Eye (tissue), 1 donor: Measurements from ENCODE around the gene ASTN2.

Experiments
- DNase-seq: peaks from one replicate; pipeline ENCODE4 v3.0.0-alpha.2; 2015

ASTN2 gene

DNA sequence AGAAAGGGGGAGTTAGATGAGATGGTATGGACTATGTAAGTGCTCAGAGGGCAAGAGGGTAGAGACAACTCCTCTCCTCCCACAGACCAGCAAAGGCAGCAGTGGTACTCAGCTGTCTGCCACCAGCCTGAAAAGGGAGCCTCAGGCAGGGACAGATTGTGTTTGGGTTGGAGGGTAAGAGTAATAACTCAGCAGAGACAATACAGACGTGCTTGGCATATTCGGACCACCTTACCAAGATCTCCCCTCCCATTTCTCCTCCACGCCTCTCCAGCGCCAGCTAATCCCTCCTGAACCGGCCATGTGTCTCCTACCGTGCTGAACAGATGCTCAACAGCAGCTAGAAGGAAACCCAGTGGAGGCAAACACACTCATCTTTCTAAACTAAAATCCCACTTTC is 180.8 kb downstream of the ASTN2 start:
- peak; percentile 24 for DNase-seq

DNA sequence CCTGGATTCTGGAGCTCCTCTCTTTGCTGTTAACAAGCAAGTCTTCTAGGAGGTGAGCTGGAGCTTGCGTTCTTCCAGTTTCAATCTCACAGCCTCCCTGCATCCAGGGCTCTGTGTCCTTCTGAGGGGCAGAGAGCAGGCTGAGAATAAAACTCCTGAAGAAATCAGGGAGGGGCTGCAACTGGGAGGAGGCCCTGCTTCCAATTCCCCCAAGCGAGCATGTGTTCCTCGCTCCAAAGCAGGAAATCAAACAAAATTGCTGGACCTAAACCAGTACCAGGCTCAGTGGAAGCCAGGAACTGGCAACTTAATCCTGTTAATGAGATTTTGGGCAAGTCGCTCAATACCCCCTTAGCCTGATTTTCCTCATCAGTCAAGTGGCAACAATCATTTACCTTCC is 181.8 kb downstream of the ASTN2 start:
- peak; percentile 9 for DNase-seq

DNA sequence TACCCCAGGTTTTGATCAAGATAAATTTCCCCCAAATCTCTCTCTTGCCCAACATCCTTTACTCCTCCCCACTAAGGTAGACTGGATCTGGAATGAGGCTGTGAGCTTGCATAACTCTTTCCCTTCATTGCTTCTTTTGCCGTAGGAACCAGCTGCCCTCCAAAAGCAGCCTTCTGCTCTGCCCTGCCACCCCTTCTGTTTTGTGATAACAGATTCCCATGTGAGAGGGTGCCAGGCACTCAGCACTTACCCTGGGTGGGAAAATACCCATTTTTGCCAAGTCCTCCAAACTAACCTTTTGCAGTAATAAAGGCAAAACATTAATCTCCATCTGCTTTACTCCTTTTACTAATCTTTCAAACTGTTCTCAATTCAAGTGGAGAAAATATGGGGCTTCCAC is 182.6 kb downstream of the ASTN2 start:
- no peak for DNase-seq

DNA sequence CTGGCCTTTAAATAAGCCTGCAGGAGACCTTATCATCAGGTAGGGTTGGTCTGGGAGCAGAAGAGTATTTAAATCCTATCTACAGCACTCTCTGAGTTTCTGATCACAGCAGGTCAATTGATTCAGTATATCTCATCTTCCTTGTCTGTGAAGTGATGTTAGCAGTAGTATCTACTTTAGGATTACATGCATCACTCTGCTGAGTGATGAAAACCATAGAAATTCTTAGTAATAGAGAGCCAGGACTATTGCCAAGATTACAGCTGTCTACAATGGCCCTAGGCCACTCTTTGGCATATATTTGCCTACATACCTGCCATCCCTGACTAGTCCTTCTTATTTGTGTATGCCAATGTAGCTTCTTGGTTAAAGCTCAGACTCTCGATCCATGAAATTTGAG is 183.8 kb downstream of the ASTN2 start:
- no peak for DNase-seq

DNA sequence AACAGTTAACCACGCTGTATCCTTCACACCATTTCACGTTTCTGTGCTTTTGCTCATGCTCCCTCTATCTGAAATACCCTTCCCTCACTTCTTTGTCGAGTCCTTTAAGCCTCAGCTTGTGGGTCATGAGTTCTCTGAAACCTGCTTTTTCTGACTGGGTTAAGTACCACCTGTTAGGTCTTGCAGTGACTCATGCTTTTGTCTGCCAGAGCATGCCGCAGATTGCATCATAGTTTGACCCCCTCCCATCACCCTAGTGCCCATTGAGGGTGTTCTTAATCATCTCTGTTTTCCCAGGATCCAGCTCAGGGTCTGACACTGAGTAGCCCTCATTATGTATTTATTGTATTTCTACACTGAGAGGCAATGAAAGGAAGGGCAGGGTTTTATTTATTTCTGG is 190.2 kb downstream of the ASTN2 start:
- DNase-seq, result no peak

DNA sequence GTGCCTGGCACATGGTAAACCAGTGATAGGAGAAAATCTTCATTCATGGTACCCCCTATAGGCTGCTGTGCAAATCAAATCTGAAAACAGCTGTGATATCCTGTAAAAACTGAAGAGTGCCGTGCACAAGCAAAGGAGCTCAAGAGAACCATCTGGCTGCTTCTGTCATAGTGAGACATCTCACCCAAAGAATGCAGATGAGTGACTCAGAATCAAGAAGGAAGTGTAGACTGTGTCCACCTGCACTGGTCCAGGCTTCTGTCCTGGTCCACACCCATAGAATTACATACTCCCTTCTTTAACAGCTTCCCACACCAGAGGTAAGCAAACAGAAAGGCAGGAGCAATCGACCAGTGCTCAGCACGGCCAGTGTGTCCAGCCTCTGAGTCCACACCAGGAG is 195.9 kb downstream of the ASTN2 start:
- no peak for DNase-seq

DNA sequence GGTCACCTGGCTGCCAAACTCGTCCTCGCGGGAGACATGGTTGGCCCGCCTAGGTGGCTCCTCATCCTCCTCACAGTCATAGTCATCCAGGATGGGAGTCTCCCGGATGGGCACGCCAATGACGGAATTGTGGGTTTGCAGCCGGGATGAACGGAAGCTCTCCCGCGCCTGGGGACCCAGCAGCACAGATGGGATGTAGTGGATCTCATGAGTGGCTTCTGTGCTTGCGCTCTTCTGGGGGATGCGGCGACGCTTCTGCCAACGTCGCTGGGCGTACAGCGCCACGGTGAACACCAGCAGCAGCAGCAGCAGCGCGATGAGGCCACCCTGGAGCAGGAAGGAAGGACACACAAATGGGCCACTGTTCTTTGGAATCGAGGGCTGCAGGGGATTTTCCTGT is 200.4 kb downstream of the ASTN2 start:
- no peak for DNase-seq

DNA sequence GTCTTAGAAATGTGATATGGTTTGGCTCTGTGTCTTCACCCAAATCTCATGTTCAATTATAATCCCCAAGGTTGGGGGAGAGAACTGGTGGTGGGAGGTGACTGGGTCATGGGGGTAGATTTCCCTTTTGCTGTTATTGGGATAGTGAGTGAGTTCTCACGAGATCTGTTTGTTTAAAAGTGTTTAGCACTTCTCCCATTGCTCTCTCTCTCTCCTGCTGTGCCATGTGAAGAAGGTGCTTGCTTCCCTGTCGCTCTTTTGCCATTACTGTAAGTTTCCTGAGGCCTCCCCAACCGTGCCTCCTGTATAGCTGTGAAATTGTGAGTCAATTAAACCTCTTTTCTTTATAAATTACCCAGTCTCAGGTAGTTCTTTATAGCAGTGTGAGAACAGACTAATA is 203.6 kb downstream of the ASTN2 start:
- DNase-seq, result no peak

DNA sequence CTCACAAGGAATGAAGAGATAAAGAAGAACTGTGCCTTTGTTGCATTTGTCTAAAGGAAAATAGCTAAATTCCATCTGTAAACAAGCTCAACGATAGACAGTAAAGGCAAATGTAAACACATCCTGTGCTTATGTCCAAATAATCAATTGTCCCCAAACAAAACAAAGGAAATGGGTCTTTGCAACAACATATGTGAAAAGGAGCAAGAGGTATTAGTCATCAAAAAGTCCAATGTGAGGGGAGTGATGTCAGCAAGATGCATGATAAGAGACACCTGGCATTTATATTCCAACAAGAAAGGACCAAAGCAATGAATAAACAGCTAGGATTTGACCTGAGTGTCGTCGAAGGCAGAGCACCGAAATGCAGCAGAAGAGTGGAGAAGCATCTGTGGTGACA is 209.1 kb downstream of the ASTN2 start:
- DNase-seq, result no peak

DNA sequence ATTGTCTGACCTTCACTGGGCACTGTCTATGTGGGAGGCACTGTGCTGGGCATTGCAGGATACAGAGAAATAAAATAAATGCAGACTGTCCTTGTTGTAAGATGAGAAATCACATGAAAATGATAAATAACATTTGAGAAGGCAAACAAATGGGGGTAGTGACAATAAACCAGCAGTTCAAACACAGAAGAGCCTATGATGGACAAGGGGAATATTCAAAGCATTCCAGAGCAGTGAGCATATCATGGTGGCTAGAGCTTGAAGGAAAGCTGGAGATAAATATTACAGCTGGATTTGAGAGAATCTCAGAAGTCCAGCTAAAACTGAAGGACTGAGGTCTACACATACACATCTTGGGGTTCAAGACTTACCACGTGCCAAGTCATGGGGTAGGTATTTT is 209.9 kb downstream of the ASTN2 start:
- DNase-seq, result no peak

DNA sequence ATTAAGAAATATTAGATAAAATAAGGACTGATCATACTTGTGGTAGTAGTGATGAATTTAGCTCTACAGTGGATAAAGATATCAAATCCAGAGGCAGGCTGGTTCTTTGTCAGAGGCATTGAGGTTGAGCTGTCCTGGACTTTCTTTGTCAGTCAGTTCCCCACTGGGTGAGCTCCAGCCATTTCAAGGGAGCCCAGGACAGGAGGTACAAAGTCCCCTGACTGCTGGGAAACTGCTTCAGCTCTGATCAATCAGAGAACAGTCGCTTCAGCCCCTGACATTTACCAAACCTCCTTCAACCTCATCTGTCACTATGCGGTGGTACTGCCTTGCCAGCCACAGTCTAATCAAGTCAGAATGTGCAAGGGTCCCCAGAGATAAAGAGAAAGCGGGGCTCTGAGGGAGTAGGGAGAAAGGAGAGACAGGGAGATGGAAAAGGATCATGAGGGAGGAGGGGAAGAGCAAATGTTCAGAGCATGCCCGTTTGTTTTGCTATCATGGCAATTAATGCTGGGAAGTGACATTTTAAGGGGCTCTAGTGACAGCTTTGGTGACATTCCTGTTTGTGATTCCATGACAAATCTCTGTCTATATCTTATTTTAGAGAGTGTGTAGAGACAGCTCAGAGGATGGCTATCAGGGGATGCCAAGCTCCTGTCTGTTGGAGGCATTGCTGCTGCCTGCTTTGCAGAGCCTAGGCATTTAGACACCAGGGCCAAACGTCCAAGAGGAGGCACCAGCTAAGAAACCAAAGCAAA is 223.2 kb downstream of the ASTN2 start:
- DNase-seq, result peak; percentile 22

DNA sequence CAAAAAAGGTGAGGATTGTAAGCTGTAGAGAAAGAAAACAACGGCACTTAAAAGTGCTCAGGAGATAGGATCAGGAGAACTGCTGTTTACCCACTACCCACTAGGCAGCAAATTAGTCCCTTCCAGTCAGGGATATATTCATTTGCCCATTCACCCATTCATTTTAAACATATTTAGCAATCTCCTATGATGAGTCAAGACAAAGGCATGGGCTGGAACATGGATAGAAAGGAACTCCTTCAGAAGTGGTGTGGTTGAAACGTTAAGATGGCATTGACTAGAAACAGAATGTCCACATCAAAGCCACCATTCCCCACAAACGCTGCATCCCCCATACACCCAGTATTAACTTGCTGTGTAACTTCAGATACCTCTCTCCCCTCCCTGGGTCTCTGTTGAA is 225.7 kb downstream of the ASTN2 start:
- no peak for DNase-seq

DNA sequence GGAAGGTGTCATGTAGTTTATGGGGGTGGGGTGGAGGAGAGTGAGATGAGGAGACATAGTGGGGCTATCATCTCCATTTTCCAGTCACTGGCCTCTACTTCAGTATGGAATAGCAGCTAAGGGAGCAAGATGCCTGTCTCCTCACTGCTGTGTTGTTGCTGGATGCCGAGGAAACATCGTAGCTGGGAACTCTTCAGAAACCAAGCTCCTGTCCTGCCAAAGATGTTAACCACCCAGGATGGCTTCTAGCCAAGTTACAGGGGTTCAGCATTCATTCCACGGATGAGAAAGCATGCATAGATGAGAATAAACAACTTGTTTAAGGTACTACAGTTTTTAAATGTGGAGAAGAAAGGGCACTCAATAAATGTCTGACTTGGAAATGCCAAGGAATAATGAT is 226.5 kb downstream of the ASTN2 start:
- no peak for DNase-seq

DNA sequence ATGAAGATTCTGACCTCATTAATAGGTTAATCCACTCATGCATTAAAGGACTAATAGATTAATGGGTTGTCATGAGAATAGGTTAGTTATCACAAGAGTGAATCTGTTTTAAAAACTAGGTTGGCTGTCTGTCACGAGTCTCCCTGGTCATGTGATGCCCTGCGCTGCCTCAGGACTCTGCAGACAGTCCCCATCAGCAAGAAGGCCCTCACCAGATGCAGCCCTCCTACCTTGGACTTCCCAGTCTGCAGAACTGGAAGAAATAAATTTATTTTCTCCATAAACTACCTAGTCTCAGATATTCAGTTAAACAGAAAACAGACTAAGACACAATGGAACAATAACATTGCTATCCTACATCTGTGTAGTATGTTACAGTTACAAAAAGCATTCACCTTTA is 227.4 kb downstream of the ASTN2 start:
- DNase-seq, result no peak

DNA sequence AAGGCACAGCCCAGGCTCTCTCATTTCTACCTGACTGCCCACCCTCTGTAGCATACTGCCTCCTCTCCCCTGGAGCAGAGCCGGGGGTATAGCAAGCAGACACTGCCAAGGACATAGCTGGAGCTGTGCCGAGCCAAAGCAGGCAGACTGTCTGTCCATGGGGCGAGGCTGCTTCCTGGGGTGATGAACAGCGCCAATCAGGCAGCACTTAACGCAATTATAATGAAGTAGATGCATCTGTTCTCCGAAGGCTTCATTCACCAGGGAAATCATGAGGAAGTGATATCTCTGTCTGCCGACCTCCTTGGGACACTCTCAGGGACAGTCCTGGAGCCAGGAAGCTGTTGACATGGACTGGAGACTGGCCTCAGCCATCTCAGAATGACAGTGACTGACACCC is 230.7 kb downstream of the ASTN2 start:
- DNase-seq, result peak; percentile 55

DNA sequence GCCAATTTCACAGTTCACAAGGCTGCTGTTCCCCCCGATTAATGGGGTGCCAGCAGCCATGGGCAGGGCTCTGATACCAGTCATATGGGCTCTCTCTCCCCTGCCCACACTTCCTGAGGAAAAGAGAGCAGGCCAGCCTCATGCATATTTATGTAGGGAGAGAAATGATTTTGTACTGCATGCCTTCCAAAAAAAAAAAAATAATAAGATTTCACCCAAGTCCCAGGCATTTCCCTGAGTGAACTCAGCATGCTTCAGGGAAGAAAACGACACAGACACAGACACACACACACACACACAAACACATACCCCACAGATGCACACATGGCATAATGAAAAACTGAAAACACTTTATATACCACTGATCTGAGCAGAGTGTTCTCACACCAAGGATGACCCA is 232.8 kb downstream of the ASTN2 start:
- DNase-seq, result no peak

DNA sequence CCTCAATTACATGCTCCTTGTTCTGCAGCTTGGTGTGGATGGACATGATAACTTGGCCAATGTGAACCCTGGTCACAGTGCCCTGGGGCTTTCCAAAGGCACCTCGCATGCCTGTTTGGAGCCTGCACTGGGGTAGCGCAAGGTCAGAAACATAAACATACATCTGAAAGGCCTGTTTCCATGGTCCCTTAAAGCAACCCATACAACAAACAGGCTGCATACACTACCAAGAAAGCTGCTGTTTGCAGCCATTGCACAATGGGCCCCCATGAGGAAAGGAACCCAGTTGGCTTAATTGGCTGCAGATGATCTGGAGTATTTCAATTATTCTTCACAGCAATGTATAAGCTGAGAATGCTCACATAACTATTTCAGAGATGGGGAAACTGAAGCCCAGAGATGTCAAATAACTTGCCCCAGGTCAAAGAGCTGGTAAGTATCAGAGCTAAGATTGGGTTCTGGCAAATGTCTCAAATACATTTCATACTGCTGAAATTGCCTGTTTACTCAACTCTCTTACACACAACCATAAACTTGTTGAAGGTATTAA is 233.9 kb downstream of the ASTN2 start:
- DNase-seq, result no peak

DNA sequence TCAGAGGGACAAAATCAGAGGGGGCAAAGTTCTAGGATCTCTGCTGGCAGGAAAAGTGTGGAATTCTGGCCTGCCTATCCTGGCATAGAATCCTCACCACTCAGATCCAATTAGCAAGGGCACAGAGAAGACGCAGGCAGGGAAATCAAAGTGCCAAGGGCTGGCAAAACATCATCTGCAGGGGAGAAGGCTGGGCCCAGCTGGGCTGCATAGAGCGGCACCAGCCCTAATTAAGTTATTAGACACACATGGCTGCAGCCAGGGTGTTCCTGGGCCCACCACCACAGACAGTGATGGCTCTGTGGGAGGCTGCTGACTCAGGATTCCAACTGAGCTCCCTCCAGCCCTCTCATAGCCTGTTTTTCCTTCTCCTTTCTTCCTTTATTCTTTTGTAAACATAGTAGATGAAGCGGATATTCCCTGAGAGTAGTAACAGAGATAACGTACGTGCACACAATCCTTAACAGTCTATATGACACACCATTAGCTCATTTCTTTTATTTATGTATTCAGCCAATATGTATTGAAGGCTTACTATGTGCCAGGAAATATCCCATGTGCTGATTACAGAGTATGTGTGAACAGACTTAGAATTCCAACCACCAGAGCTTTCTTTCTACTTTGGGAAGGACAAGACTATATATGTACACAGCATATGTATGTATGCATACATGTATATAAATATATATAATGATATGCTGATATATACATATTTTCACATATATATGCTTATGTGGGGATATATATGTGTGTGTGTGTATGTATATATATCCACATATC is 236.1 kb downstream of the ASTN2 start:
- peak; percentile 56 for DNase-seq

DNA sequence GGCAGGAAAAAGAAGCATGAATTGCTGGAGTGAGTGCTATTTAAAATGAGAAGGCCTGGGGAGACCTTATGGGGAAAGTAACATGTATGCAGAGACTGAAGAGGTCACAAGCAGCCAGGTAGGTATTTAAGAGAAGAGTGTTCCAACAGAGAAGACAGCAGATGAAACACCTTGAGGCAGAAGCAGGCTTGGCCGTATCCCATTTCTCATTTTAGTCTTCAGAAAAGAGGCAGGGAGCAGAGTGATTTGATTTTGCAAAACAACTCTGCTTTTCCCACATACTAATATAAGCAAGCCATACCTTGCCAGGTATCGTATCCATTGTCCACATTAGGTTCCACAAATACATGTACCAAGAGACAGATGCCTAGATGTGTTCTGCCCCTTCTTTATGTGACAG is 244.3 kb downstream of the ASTN2 start:
- DNase-seq, result no peak

DNA sequence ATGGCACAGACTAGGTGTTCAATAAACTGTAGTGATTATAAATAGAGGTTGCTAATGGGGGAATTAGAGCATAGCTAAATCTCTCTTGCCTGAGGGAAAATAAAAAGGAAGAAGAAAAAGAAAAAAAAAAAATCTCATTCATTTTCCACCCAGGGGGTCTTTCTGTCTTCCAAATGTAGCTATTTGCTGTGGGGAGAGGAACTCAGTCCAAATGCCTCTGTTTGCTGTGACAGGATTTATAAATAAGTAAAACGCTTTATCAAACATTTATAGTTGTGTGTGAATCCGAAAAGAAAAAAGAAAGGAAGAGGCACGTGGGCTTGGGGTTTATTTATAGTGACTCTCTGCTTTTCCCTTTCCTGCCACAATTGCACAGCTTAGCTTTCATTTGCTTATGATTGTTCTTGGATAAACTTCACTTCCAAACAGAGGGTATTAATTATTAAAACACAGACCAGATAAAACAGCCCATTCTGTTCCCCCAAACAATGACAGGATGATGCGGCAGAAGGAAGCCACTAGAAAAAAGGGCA is 245.7 kb downstream of the ASTN2 start:
- peak; percentile 68 for DNase-seq

DNA sequence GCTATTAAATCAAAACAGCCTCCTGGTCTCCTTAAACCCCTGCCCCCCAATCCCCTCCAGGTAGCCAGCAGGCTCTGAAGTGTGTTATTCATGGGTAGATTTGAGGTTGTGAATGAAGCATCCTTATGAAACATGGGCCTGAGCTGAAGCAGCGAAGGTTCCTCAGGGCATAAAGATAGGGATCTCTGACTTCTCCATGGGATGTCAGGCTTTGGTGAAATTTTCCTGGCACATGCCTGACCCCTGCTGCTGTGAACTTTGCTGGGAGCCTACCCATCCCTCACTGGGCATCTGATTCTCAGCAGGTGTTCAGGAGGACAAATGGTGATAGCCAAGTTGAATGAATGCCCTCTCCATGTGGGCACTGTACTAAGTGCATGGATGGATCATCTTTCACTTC is 250.3 kb downstream of the ASTN2 start:
- no peak for DNase-seq

DNA sequence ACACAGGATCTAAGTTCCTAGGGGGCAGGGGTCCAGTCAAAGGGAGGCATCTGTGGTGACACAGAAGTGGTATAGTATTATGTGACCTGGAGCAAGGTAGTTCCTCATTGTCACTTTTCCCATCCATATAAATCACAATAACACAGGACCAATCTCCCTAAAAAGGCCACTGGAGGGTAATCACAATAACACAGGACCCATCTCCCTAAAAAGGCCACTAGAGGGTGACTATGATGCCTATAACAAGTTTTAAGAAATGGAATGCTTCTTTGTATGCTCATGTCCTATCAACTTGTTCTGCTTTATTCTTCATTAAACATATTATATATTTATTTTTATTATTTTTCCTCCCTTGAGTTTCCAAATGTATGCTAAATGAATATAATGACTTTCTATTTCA is 254.6 kb downstream of the ASTN2 start:
- peak; percentile 15 for DNase-seq

DNA sequence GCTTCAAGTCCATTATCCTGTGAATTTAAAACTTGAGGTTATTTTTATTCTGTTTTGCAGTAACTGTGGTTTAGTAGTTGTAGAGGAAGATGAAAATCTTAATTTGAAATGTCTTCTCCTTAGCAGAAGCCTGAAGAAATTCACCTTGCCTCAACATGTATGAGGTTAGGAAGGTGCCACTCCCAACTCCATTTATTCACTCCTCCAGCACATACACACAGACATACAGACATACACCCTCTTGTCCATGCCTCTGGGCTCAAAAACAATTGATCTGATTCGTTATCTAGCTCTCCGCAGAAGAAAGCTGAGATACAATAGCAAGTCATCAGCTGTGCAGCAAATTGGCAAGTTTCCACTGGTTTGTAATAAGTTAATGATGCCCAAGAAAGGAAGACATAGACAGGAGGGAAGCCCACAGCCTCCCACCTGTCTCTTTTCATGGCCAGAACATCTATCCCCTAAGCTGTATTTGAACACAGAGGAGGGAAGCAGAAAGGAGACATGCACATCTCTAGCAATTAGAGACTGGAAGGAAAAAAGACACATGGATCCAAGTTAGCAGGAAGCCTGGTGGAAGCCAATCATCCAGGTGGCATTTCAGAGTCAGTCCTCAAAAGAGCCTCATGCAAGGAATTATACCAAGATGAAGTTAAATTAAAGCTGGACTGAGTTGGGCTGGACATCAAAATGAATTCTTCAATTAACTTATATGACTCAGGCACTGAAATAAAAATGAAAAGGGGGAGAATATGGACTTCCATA is 257.9 kb downstream of the ASTN2 start:
- DNase-seq, result no peak
